Suprapubic skin (tissue), 4 donors: ENCODE measurements around the gene TCP11L2. TPM values are rescaled to one million over a fixed set of nuclear protein-coding genes. Genes with fewer than 3 reads are reported as not detected.

Source experiments
- DNase-seq, 2 donors: peaks; one replicate each; pipeline ENCODE4 v3.0.0-alpha.2; 2019; ENCODE audit warnings: low spot score in 2 of 2
- H3K27ac ChIP-seq: fragments of 200-600 bp; sonication (generic); one replicate; pipeline ENCODE4 v1.5.1; 2019
- H3K27me3 ChIP-seq: fragments of 200-600 bp; sonication (generic); one replicate; pipeline ENCODE4 v1.5.1; 2019
- H3K36me3 ChIP-seq: fragments of 200-600 bp; sonication (generic); one replicate; pipeline ENCODE4 v1.5.1; 2019
- H3K4me1 ChIP-seq: fragments of 200-600 bp; sonication (generic); one replicate; pipeline ENCODE4 v1.5.1; 2019
- H3K4me3 ChIP-seq: fragments of 200-600 bp; sonication (generic); one replicate; pipeline ENCODE4 v1.5.1; 2019; ENCODE audit warnings: mild to moderate bottlenecking
- H3K9me3 ChIP-seq: fragments of 200-600 bp; sonication (generic); one replicate; pipeline ENCODE4 v1.5.1; 2019
- CTCF ChIP-seq, 2 donors: fragments of 200-600 bp in 1 of 2; fragments of 450-650 bp in 1 of 2; sonication (generic) in 1 of 2; IDR thresholded peaks; one replicate each; pipeline ENCODE4 v1.5.1; 2016 to 2019; ENCODE audit warnings: antibody characterized with exemption in 2 of 2, mild to moderate bottlenecking in 1 of 2, moderate library complexity in 1 of 2
- EP300 ChIP-seq: sonication (generic); formaldehyde crosslinking; IDR thresholded peaks from one replicate; pipeline ENCODE4 v1.6.1; 2017; ENCODE audit warnings: antibody characterized with exemption
- POLR2A ChIP-seq, 2 donors: fragments of 450-650 bp; IDR thresholded peaks; one replicate each; pipeline ENCODE4 v1.6.1; 2017; ENCODE audit warnings: antibody characterized with exemption in 2 of 2, mild to moderate bottlenecking in 2 of 2, moderate library complexity in 2 of 2
- POLR2AphosphoS5 ChIP-seq, 3 donors: sonication (generic); formaldehyde crosslinking; IDR thresholded peaks; one replicate each; pipeline ENCODE4 v1.6.1; 2017; ENCODE audit warnings: antibody characterized with exemption in 3 of 3
- WGBS: methylation state at CpG from one replicate; pipeline ENCODE4 v1.1.5; 2018; 5-methylcytosine and 5-hydroxymethylcytosine counted together
- total RNA-seq, 4 donors: library from RNA; depleted of rRNA; stranded (reverse); fragments of >200 nt; gene quantifications; one replicate each; pipeline ENCODE4 v1.1.0, GENCODE V29; 2016

TCP11L2 gene
- total RNA-seq, 4 donors from 2014 or later: 38.1 to 70.6 (median 61.2) TPM

- TF ChIP-seq POLR2AphosphoS5 (IDR thresholded peaks at IDR 0.05) (peak in 1 of 3 donors; percentile 22), EP300 (no peak)
- H3K27me3 ChIP-seq: no peaks in the 10 kb centered on the region
- H3K4me3 ChIP-seq: no peak overlapping the region
- WGBS: 43% methylated on average over 9 of the region's 9 CpGs
- no peak for DNase-seq
- H3K27ac ChIP-seq: peak overlapping the region; percentile 73
- peaks cover 28% of the 10 kb centered on the region for H3K4me1 ChIP-seq
- H3K36me3 ChIP-seq: no peaks in the 10 kb centered on the region
- no peaks in the 10 kb centered on the region for H3K9me3 ChIP-seq
These were observed 13.9 kb upstream of the TCP11L2 start for GRCh38 chr12:106288494-106289195.

DNA sequence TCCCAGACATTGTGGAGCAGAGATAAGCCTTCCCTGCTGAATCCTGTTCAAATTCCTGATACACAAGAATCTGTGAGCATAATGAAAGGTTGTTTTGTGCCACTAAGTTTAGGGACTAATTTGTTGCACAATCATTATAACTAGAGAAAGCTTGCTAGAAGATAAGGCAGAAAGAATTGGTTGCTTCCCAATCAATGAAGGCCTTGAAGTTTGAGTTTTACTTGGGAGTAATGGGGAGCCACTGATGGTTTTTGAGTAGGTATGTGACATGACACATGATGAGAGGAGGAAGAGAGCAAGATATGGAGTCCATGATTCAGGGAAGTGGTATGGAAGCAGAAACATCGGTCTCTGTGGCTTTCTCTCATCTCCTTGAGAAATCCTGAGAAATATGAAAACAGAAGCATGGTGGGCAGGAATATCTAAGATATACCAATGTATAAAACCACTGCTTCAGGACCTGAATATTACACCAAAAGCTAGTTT lies 13.3 kb upstream of the TCP11L2 start:
- Histone ChIP-seq H3K9me3 (no peaks in the 10 kb centered on the region), H3K4me1 (peaks cover 25% of the 10 kb centered on the region), H3K27ac (peak overlapping the region; percentile 73), H3K4me3 (no peak overlapping the region), H3K27me3 (no peaks in the 10 kb centered on the region), H3K36me3 (no peaks in the 10 kb centered on the region)
- DNase-seq: no peak
- 86% methylated on average over 1 of the region's 1 CpG for WGBS
- no peak for TF ChIP-seq CTCF (IDR thresholded peaks at IDR 0.05)
- TF ChIP-seq EP300: no peak
- TF ChIP-seq POLR2A (IDR thresholded peaks at IDR 0.05): no peak
- no peak for TF ChIP-seq POLR2AphosphoS5 (IDR thresholded peaks at IDR 0.05)

- Histone ChIP-seq H3K27ac (no peak overlapping the region), H3K4me3 (no peak overlapping the region), H3K4me1 (peaks cover 17% of the 10 kb centered on the region), H3K27me3 (no peaks in the 10 kb centered on the region), H3K9me3 (no peaks in the 10 kb centered on the region), H3K36me3 (no peaks in the 10 kb centered on the region)
- 72% methylated on average over 2 of the region's 2 CpGs for WGBS
- DNase-seq: no peak
- no peak for TF ChIP-seq CTCF (IDR thresholded peaks at IDR 0.05)
- no peak for TF ChIP-seq POLR2AphosphoS5 (IDR thresholded peaks at IDR 0.05)
- TF ChIP-seq POLR2A (IDR thresholded peaks at IDR 0.05): no peak
- TF ChIP-seq EP300: no peak
These were observed 11.9 kb upstream of the TCP11L2 start for GRCh38 chr12:106290666-106291065.

- TF ChIP-seq CTCF (IDR thresholded peaks at IDR 0.05) (no peak), POLR2AphosphoS5 (IDR thresholded peaks at IDR 0.05) (no peak)
- WGBS: 83% methylated on average over 5 of the region's 5 CpGs
- no peak for DNase-seq
- no peak overlapping the region for H3K27ac ChIP-seq
- H3K4me1 ChIP-seq: peaks cover 17% of the 10 kb centered on the region
- no peaks in the 10 kb centered on the region for H3K36me3 ChIP-seq
- H3K27me3 ChIP-seq: no peaks in the 10 kb centered on the region
- H3K4me3 ChIP-seq: no peak overlapping the region
- H3K9me3 ChIP-seq: no peaks in the 10 kb centered on the region
These were observed 11.2 kb upstream of the TCP11L2 start for GRCh38 chr12:106291342-106291741.

- Histone ChIP-seq H3K4me1 (peaks cover 17% of the 10 kb centered on the region), H3K27ac (no peak overlapping the region), H3K9me3 (no peaks in the 10 kb centered on the region), H3K27me3 (no peaks in the 10 kb centered on the region), H3K4me3 (no peak overlapping the region), H3K36me3 (no peaks in the 10 kb centered on the region)
- no peak for DNase-seq
- TF ChIP-seq POLR2A (IDR thresholded peaks at IDR 0.05): no peak
- no peak for TF ChIP-seq EP300
- TF ChIP-seq CTCF (IDR thresholded peaks at IDR 0.05): no peak
- TF ChIP-seq POLR2AphosphoS5 (IDR thresholded peaks at IDR 0.05): no peak
- WGBS: 93% methylated on average over 5 of the region's 5 CpGs
These were observed 10.2 kb upstream of the TCP11L2 start for GRCh38 chr12:106292339-106292738.
